MCF 10A (cell line): ENCODE results near the gene HSPBP1. TPM values are rescaled to one million over a fixed set of nuclear protein-coding genes. Genes with fewer than 3 reads are reported as not detected.

Experiments used
- BruUV-seq: library from RNA; stranded (reverse); fragments of 400-500 nt; replicated peaks from 2 replicates; lab custom pipeline; 2021; lab: Mats Ljungman, UMichigan
- CTCF ChIA-PET: fragments of 300-600 bp; sonication (Branson Sonifier 250); formaldehyde crosslinking; extraction: SDS; loops from one replicate; lab custom pipeline; 2021; ENCODE audit warnings: antibody characterized with exemption, inconsistent platforms; lab: Yijun Ruan, JAX
- POLR2A ChIA-PET: fragments of 300-600, 350-650 bp; sonication (Branson Sonifier 250); formaldehyde crosslinking; extraction: SDS; loops from one replicate; lab custom pipeline; 2020; ENCODE audit warnings: antibody characterized with exemption, inconsistent platforms; lab: Yijun Ruan, JAX
- DNase-seq: peaks from one replicate; pipeline ENCODE4 v3.0.0-alpha.2; 2018; ENCODE audit not compliant: unreplicated experiment
- H3K27ac Mint-ChIP-seq: one replicate; pipeline ENCODE4 v1.8.0; 2022; ENCODE audit warnings: mild to moderate bottlenecking, low read depth, mixed read lengths; ENCODE audit not compliant: unreplicated experiment
- H3K27me3 Mint-ChIP-seq: one replicate; pipeline ENCODE4 v1.8.0; 2022; ENCODE audit warnings: mixed read lengths; ENCODE audit not compliant: insufficient read depth, unreplicated experiment
- H3K36me3 Mint-ChIP-seq: one replicate; pipeline ENCODE4 v1.8.0; 2022; ENCODE audit warnings: mild to moderate bottlenecking, moderate library complexity, mixed read lengths; ENCODE audit not compliant: insufficient read depth, unreplicated experiment
- H3K4me1 Mint-ChIP-seq: one replicate; pipeline ENCODE4 v1.8.0; 2022; ENCODE audit warnings: mixed read lengths; ENCODE audit not compliant: insufficient read depth, unreplicated experiment
- H3K4me3 Mint-ChIP-seq: one replicate; pipeline ENCODE4 v1.8.0; 2022; ENCODE audit warnings: mild to moderate bottlenecking, moderate library complexity, mixed read lengths; ENCODE audit not compliant: unreplicated experiment
- H3K9me3 Mint-ChIP-seq: one replicate; pipeline ENCODE4 v1.8.0; 2022; ENCODE audit warnings: mixed read lengths; ENCODE audit not compliant: unreplicated experiment
- CTCF ChIP-seq: fragments of 200-600 bp; IDR thresholded peaks from one replicate; pipeline ENCODE4 v1.8.0; 2022; ENCODE audit warnings: antibody characterized with exemption, mild to moderate bottlenecking; ENCODE audit not compliant: unreplicated experiment
- intact Hi-C: fragments of 100-400 bp; cut with micrococcal nuclease; formaldehyde crosslinking; loops from 2 replicates; pipeline ENCODE4 v1.14.1; 2022
- total RNA-seq: library from RNA; stranded (reverse); gene quantifications from 2 replicates; pipeline ENCODE4 v1.2.3, GENCODE V29; 2022

HSPBP1 gene
- total RNA-seq, 1 experiment from 2014 or later: 53.1 TPM

- peaks cover 11% of the 10 kb centered on the region for H3K4me1 Mint-ChIP-seq
These were observed 32.2 kb downstream of the HSPBP1 start for GRCh38 chr19:55247621-55248099.

GRCh38 chr19:55246462-55247451 is 33.2 kb downstream of the HSPBP1 start:
- ChIA-PET POLR2A (interaction anchor here (2.5 kb wide), 1 partner anchor 12 kb away, joined by 6 read pairs; the partner anchor contains the start of gene PPP6R1), CTCF (interaction anchor here (0.5 to 1.5 kb wide), 5 partner anchors 17 to 221 kb away, joined by 3 to 6 read pairs (median 3); no protein-coding TSS in a partner anchor)
- Mint-ChIP-seq H3K27ac (no peak overlapping the region), H3K4me1 (peaks cover 9% of the 10 kb centered on the region), H3K36me3 (peaks cover 36% of the 10 kb centered on the region), H3K9me3 (no peaks in the 10 kb centered on the region), H3K4me3 (no peak overlapping the region), H3K27me3 (no peaks in the 10 kb centered on the region)
- TF ChIP-seq CTCF: no peak
- DNase-seq: no peak
- BruUV-seq: no TSS peak
- intact Hi-C loops: no loop called here

More at GRCh38 chr19:55247621-55248099, 32.2 kb downstream of the HSPBP1 start:
- no peak overlapping the region for H3K27ac Mint-ChIP-seq
- ChIA-PET CTCF (interaction anchor here (1.2 kb wide), 1 partner anchor 10 kb away, joined by 9 read pairs; no protein-coding TSS in a partner anchor), POLR2A (interaction anchor here (0.9 to 1.1 kb wide), 2 partner anchors 10 to 11 kb away, joined by 3 to 4 read pairs; partner anchors contain the start of gene PPP6R1)
- no peak for DNase-seq
- intact Hi-C loops: no loop called here
- peaks cover 36% of the 10 kb centered on the region for H3K36me3 Mint-ChIP-seq
- no peak for TF ChIP-seq CTCF
- BruUV-seq: no TSS peak
- no peaks in the 10 kb centered on the region for H3K9me3 Mint-ChIP-seq
- H3K27me3 Mint-ChIP-seq: no peaks in the 10 kb centered on the region
- no peak overlapping the region for H3K4me3 Mint-ChIP-seq

- no peak overlapping the region for H3K4me3 Mint-ChIP-seq
- no peaks in the 10 kb centered on the region for H3K4me1 Mint-ChIP-seq
- ChIA-PET CTCF (interaction anchor here (0.6 to 1.9 kb wide), 7 partner anchors 56 to 1378 kb away, joined by 3 to 6 read pairs (median 4); partner anchors contain the start of gene MYADM), POLR2A (interaction anchor here (2.5 kb wide), 1 partner anchor 14 kb away, joined by 6 read pairs; the partner anchor contains the start of gene PPP6R1)
- peaks cover 36% of the 10 kb centered on the region for H3K36me3 Mint-ChIP-seq
- no peaks in the 10 kb centered on the region for H3K27me3 Mint-ChIP-seq
- intact Hi-C loops: no loop called here
- no peak for DNase-seq
- H3K27ac Mint-ChIP-seq: no peak overlapping the region
- BruUV-seq: no TSS peak
- H3K9me3 Mint-ChIP-seq: no peaks in the 10 kb centered on the region
- no peak for TF ChIP-seq CTCF
These were observed 34.5 kb downstream of the HSPBP1 start for GRCh38 chr19:55245236-55245904.
